SK-N-SH treated with all-trans-retinoic acid at 6 μM for 48 hours (cell line): Measurements from ENCODE around the gene LGALS1.
A peak's percentile ranks its signal among the peaks of the same experiment; 100 is the strongest.

Experiments used
- ARNTL ChIP-seq: fragments of 450-650 bp; formaldehyde crosslinking; IDR thresholded peaks from 2 replicates; pipeline ENCODE4 v1.5.0; 2020; ENCODE audit warnings: low read depth, mild to moderate bottlenecking, moderate library complexity, borderline replicate concordance
- OSR1 ChIP-seq: fragments of 250-450 bp; sonication (Bioruptor Pico); IDR thresholded peaks from 2 replicates; pipeline ENCODE4 v1.8.0; 2022; ENCODE audit warnings: moderate library complexity, mild to moderate bottlenecking, inconsistent platforms
- PPARA ChIP-seq: fragments of 250-450 bp; sonication (Bioruptor Pico); IDR thresholded peaks from 2 replicates; pipeline ENCODE4 v1.5.0; 2020; ENCODE audit warnings: mild to moderate bottlenecking, borderline replicate concordance
- RARB ChIP-seq: fragments of 250-450 bp; sonication (Bioruptor Pico); IDR thresholded peaks from 2 replicates; pipeline ENCODE4 v1.8.0; 2021; ENCODE audit warnings: mild to moderate bottlenecking, moderate library complexity
- SNAI2 ChIP-seq: fragments of 250-450 bp; sonication (Bioruptor Pico); IDR thresholded peaks from 2 replicates; pipeline ENCODE4 v1.5.0; 2020; ENCODE audit warnings: mild to moderate bottlenecking, moderate library complexity
- TCF4 ChIP-seq: fragments of 250-450 bp; sonication (Bioruptor Pico); IDR thresholded peaks from 2 replicates; pipeline ENCODE4 v1.8.0; 2021; ENCODE audit warnings: mild to moderate bottlenecking, moderate library complexity, borderline replicate concordance
- TOX ChIP-seq: fragments of 250-450 bp; sonication (Bioruptor Pico); IDR thresholded peaks from 2 replicates; pipeline ENCODE4 v1.8.0; 2021; ENCODE audit warnings: mild to moderate bottlenecking, moderate library complexity, borderline replicate concordance
- ZC3H10 ChIP-seq: fragments of 250-450 bp; sonication (Bioruptor Pico); IDR thresholded peaks from 2 replicates; pipeline ENCODE4 v1.5.1; 2021; ENCODE audit warnings: mild to moderate bottlenecking, moderate library complexity
- ZFP3 ChIP-seq: fragments of 250-450 bp; sonication (Bioruptor Pico); IDR thresholded peaks from 2 replicates; pipeline ENCODE4 v1.5.0; 2020; ENCODE audit warnings: mild to moderate bottlenecking, moderate library complexity
- ZFP30 ChIP-seq: fragments of 450-650 bp; formaldehyde crosslinking; IDR thresholded peaks from 2 replicates; pipeline ENCODE4 v1.5.0; 2022; ENCODE audit warnings: mild to moderate bottlenecking, moderate library complexity
- TF ChIP-seq, protein P1 (sequence below): fragments of 250-450 bp; sonication (Bioruptor Pico); IDR thresholded peaks from 2 replicates; pipeline ENCODE4 v1.5.1; 2020; ENCODE audit warnings: low read depth, mild to moderate bottlenecking, moderate library complexity
- TF ChIP-seq, protein P2 (sequence below): fragments of 250-450 bp; sonication (Bioruptor Pico); IDR thresholded peaks from 2 replicates; pipeline ENCODE4 v1.5.0; 2020; ENCODE audit warnings: mild to moderate bottlenecking, moderate library complexity
- TF ChIP-seq, protein P3 (sequence below): fragments of 250-450 bp; sonication (Bioruptor Pico); IDR thresholded peaks from 2 replicates; pipeline ENCODE4 v1.8.0; 2020; ENCODE audit warnings: mild to moderate bottlenecking, moderate library complexity, borderline replicate concordance

DNA sequence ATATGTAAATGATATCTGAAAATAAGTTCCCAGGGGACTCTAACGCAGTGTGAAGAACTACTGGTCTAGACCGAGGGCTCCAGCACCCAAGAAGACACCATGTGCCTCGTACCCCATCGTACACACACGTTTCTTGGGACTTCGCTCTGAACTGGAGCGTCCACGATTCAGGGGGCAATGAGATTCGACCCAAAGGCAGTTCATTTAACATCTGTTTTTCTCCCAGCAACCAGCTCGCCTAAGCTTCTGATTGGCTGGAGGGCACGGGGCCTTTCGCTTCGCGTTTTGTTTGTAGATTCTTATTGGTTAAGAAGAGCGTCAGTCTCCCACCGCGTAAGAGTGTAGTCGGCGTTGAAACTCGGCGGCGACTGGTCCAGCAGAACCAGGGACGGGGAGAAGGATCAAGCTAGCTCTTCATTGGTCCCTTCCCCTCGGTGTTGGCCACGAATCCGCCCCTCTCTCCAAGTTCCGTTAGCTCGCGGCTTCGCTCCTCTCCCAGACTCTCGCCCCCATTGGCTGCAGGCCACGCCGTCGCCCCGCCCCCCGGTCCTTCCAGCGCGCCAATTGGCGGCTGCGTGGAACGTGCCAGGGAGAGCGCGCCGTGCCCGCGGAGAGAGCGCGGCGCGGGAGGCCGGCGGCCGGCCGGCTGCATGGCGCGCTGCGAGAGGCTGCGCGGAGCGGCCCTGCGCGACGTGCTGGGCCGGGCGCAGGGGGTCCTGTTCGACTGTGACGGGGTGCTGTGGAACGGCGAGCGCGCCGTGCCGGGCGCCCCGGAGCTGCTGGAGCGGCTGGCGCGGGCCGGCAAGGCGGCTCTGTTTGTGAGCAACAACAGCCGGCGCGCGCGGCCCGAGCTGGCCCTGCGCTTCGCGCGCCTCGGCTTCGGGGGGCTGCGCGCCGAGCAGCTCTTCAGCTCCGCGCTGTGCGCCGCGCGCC, 17.0 kb upstream of the LGALS1 start, which contains the start of gene PDXP:
- no peak for TF ChIP-seq PPARA (CRISPR knock-in tag)
- no peak for TF ChIP-seq ZC3H10 (CRISPR knock-in tag)
- no peak for TF ChIP-seq OSR1 (CRISPR knock-in tag)
- TF ChIP-seq, protein P1, sequence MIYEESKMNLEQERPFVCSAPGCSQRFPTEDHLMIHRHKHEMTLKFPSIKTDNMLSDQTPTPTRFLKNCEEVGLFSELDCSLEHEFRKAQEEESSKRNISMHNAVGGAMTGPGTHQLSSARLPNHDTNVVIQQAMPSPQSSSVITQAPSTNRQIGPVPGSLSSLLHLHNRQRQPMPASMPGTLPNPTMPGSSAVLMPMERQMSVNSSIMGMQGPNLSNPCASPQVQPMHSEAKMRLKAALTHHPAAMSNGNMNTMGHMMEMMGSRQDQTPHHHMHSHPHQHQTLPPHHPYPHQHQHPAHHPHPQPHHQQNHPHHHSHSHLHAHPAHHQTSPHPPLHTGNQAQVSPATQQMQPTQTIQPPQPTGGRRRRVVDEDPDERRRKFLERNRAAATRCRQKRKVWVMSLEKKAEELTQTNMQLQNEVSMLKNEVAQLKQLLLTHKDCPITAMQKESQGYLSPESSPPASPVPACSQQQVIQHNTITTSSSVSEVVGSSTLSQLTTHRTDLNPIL (CRISPR knock-in tag) = no peak
- TF ChIP-seq ZFP3 (CRISPR knock-in tag) = no peak
- TF ChIP-seq, protein P2, sequence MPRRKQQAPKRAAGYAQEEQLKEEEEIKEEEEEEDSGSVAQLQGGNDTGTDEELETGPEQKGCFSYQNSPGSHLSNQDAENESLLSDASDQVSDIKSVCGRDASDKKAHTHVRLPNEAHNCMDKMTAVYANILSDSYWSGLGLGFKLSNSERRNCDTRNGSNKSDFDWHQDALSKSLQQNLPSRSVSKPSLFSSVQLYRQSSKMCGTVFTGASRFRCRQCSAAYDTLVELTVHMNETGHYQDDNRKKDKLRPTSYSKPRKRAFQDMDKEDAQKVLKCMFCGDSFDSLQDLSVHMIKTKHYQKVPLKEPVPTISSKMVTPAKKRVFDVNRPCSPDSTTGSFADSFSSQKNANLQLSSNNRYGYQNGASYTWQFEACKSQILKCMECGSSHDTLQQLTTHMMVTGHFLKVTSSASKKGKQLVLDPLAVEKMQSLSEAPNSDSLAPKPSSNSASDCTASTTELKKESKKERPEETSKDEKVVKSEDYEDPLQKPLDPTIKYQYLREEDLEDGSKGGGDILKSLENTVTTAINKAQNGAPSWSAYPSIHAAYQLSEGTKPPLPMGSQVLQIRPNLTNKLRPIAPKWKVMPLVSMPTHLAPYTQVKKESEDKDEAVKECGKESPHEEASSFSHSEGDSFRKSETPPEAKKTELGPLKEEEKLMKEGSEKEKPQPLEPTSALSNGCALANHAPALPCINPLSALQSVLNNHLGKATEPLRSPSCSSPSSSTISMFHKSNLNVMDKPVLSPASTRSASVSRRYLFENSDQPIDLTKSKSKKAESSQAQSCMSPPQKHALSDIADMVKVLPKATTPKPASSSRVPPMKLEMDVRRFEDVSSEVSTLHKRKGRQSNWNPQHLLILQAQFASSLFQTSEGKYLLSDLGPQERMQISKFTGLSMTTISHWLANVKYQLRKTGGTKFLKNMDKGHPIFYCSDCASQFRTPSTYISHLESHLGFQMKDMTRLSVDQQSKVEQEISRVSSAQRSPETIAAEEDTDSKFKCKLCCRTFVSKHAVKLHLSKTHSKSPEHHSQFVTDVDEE = 0 out of 2 replicates have a peak, but pooled peaks have one; percentile 27
- TF ChIP-seq SNAI2 (CRISPR knock-in tag) = no peak
- TF ChIP-seq ARNTL (CRISPR knock-in tag) = no peak
- TF ChIP-seq RARB (CRISPR knock-in tag) = no peak
- TF ChIP-seq TOX (CRISPR knock-in tag) = no peak
- no peak for TF ChIP-seq TCF4 (CRISPR knock-in tag)
- no peak for TF ChIP-seq ZFP30 (CRISPR knock-in tag)
- TF ChIP-seq, protein P3, sequence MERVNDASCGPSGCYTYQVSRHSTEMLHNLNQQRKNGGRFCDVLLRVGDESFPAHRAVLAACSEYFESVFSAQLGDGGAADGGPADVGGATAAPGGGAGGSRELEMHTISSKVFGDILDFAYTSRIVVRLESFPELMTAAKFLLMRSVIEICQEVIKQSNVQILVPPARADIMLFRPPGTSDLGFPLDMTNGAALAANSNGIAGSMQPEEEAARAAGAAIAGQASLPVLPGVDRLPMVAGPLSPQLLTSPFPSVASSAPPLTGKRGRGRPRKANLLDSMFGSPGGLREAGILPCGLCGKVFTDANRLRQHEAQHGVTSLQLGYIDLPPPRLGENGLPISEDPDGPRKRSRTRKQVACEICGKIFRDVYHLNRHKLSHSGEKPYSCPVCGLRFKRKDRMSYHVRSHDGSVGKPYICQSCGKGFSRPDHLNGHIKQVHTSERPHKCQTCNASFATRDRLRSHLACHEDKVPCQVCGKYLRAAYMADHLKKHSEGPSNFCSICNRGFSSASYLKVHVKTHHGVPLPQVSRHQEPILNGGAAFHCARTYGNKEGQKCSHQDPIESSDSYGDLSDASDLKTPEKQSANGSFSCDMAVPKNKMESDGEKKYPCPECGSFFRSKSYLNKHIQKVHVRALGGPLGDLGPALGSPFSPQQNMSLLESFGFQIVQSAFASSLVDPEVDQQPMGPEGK (CRISPR knock-in tag) = no peak
